Measurements from ENCODE around the gene ABCA12. TPM values are rescaled to one million over a fixed set of nuclear protein-coding genes. Genes with fewer than 3 reads are reported as not detected.

Gene ABCA12
- total RNA-seq, 4 donors from 2014 or later: 0.16 to 0.25 TPM; not detected in 2

DNA sequence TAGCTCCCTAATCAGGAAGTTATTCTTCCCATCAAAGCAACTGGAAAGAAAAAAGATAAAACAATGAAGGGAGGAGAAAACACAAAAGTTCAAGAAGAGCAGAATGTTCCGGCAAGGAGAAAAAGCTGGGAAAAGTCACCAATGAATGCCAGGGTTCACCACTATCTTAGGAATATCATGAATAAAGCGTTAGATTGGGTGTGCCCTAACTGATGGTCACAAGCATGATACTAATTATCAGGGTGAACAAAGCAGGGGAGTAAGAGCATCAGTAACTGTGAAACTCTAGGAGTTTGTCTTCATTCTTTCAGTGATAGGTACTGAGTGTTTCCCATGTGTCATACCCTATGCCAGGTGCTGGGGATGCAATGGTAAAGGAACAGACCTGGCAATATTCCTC, 115.5 kb downstream of the ABCA12 start:
- no peaks in the 10 kb centered on the region for H3K27me3 ChIP-seq
- H3K36me3 ChIP-seq: no peaks in the 10 kb centered on the region
- no peak overlapping the region for H3K4me3 ChIP-seq
- no peaks in the 10 kb centered on the region for H3K9me3 ChIP-seq
- H3K4me1 ChIP-seq: no peaks in the 10 kb centered on the region
- WGBS, 2 donors (ENCODE audit: low coverage in 1 of 2): 40 to 61% methylated on average over 1 to 2 of the region's 2 CpGs
- ATAC-seq: no peak
- H3K27ac ChIP-seq: no peak overlapping the region
- no peak for TF ChIP-seq EP300 (IDR thresholded peaks at IDR 0.05)
- no peak for TF ChIP-seq POLR2A (IDR thresholded peaks at IDR 0.05)
- no peak for TF ChIP-seq POLR2AphosphoS5 (IDR thresholded peaks at IDR 0.05)
- TF ChIP-seq, protein P1, sequence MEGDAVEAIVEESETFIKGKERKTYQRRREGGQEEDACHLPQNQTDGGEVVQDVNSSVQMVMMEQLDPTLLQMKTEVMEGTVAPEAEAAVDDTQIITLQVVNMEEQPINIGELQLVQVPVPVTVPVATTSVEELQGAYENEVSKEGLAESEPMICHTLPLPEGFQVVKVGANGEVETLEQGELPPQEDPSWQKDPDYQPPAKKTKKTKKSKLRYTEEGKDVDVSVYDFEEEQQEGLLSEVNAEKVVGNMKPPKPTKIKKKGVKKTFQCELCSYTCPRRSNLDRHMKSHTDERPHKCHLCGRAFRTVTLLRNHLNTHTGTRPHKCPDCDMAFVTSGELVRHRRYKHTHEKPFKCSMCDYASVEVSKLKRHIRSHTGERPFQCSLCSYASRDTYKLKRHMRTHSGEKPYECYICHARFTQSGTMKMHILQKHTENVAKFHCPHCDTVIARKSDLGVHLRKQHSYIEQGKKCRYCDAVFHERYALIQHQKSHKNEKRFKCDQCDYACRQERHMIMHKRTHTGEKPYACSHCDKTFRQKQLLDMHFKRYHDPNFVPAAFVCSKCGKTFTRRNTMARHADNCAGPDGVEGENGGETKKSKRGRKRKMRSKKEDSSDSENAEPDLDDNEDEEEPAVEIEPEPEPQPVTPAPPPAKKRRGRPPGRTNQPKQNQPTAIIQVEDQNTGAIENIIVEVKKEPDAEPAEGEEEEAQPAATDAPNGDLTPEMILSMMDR (IDR thresholded peaks at IDR 0.05): no peak

DNA sequence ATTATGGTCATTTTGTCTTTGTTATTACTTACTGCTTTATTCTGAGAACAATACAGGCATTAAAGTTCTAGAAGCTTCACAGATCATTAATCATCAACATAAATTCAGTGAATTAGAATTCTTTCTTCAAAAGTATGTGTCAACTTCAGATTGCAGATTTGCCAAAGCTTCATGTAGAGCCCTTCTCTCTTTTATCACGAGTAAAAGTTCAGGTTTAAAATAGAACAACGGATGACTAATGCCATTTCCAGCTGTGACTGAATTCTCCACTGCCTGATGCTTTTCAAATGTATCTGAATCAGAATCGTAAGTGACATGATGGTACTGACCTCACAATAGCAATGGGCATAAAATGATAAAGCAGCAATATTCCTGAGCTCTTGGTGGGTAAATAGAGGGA, 116.0 kb downstream of the ABCA12 start:
- no peak overlapping the region for H3K4me3 ChIP-seq
- no peaks in the 10 kb centered on the region for H3K4me1 ChIP-seq
- no peaks in the 10 kb centered on the region for H3K36me3 ChIP-seq
- H3K27ac ChIP-seq: no peak overlapping the region
- no peaks in the 10 kb centered on the region for H3K27me3 ChIP-seq
- WGBS, 2 donors (ENCODE audit: low coverage in 1 of 2): 14 to 19% methylated on average over 3 of the region's 3 CpGs
- ATAC-seq: no peak
- TF ChIP-seq EP300 (IDR thresholded peaks at IDR 0.05) (no peak), POLR2AphosphoS5 (IDR thresholded peaks at IDR 0.05) (no peak), POLR2A (IDR thresholded peaks at IDR 0.05) (no peak)
- TF ChIP-seq, protein P1 (IDR thresholded peaks at IDR 0.05): no peak
- no peaks in the 10 kb centered on the region for H3K9me3 ChIP-seq

DNA sequence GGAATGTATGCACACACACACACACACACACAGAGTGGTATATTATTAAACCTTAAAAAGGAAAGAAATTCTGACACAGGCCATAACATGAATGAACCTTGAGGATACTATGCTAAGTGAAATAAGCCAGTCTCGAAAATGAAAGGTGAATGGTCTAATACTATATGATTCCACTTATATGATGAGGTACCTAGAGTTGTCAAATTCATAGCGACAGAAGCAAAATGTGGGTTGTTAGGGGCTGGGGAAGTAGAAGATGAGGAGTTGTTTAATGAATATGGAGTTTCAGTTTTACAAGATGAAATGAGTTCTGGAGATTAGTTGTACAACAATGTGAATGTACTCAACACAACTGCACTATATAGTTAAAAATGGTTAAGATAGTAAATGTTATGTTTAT, 118.1 kb downstream of the ABCA12 start:
- 45 to 83% methylated on average over 1 to 2 of the region's 2 CpGs for WGBS, 2 donors (ENCODE audit: low coverage in 1 of 2)
- Histone ChIP-seq H3K27me3 (no peaks in the 10 kb centered on the region), H3K9me3 (no peaks in the 10 kb centered on the region), H3K27ac (no peak overlapping the region), H3K36me3 (no peaks in the 10 kb centered on the region), H3K4me1 (no peaks in the 10 kb centered on the region), H3K4me3 (no peak overlapping the region)
- TF ChIP-seq POLR2A (IDR thresholded peaks at IDR 0.05): no peak
- no peak for ATAC-seq

DNA sequence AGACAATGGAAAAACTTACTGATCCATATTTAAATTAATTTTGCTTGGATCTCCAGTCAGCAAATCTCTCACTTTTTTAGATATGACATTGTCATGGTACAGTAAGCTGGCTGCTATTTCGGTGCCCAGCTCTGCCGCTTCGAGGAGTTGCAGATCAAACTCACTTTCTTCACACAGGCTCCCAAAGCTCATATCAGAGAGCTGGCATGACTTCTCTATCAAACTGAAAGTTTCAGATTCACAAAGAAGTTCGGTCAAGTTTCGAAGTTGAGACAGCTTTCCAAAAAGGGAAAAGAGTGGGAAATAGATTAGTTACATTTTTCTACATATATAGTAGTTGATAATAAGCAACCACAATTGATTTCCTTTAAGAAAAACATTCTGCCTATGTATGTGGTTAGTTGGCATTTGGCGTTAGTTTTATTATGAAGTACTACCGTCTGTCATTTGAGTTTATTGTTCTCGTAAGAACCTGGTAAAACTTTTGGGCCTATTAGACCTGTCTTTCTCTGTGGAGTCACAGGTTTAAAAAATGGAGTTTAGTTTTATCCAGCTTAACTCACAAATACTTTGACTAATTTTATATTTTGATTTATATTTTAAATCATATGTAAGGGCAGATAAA, 118.8 kb downstream of the ABCA12 start:
- H3K27me3 ChIP-seq: no peaks in the 10 kb centered on the region
- TF ChIP-seq EP300 (IDR thresholded peaks at IDR 0.05) (no peak), POLR2A (IDR thresholded peaks at IDR 0.05) (no peak), POLR2AphosphoS5 (IDR thresholded peaks at IDR 0.05) (no peak)
- TF ChIP-seq, protein P1 (IDR thresholded peaks at IDR 0.05): no peak
- no peaks in the 10 kb centered on the region for H3K4me1 ChIP-seq
- no peak overlapping the region for H3K4me3 ChIP-seq
- H3K36me3 ChIP-seq: no peaks in the 10 kb centered on the region
- ATAC-seq: no peak
- WGBS, 2 donors (ENCODE audit: low coverage in 1 of 2): 90 to 100% methylated on average over 3 to 8 of the region's 8 CpGs
- no peaks in the 10 kb centered on the region for H3K9me3 ChIP-seq
- no peak overlapping the region for H3K27ac ChIP-seq

DNA sequence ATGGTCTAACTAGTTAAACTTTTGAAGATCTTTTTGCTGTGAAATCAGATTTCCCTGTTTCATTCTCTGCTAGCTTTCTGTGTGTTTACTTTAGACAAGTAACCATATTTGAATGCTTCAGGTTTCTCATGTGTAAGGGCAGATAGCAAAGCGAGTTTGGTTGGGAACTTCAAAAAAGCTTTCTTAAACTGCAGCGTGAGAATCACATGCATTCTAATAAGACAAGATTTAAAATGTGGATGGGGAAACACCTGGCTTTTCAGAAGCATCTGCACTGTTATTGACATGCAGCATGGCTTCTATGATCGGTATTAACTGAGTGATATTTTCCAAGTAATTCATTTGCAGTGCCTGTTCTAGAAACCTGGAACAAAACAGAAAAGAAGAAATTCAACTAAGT, 119.3 kb downstream of the ABCA12 start:
- WGBS, 2 donors (ENCODE audit: low coverage in 1 of 2): 79 to 91% methylated on average over 3 of the region's 3 CpGs
- H3K27me3 ChIP-seq: no peaks in the 10 kb centered on the region
- ATAC-seq: no peak

More for the DNA sequence above, 119.3 kb downstream of the ABCA12 start:
- H3K4me1 ChIP-seq: no peaks in the 10 kb centered on the region
- H3K36me3 ChIP-seq: no peaks in the 10 kb centered on the region
- H3K9me3 ChIP-seq: no peaks in the 10 kb centered on the region
- H3K4me3 ChIP-seq: no peak overlapping the region
- H3K27ac ChIP-seq: no peak overlapping the region
- TF ChIP-seq, protein P1 (IDR thresholded peaks at IDR 0.05): no peak
- no peak for TF ChIP-seq POLR2AphosphoS5 (IDR thresholded peaks at IDR 0.05)
- TF ChIP-seq EP300 (IDR thresholded peaks at IDR 0.05): no peak
- no peak for TF ChIP-seq POLR2A (IDR thresholded peaks at IDR 0.05)

Data from gastroesophageal sphincter (tissue), 4 donors.